Kidney (tissue), 14 donors: ENCODE data around the gene CA10. TPM values are rescaled to one million over a fixed set of nuclear protein-coding genes. Genes with fewer than 3 reads are reported as not detected.

Experiments
- DNase-seq, 5 donors: peaks; one replicate each; pipeline ENCODE4 v3.0.0-alpha.2; 2013 to 2020
- FAIRE-seq: peaks from 2 replicates; lab custom pipeline; 2012; peaks lifted over from hg19 to GRCh38; lab: Jason Lieb, UNC
- H3K27ac ChIP-seq, 2 donors: one replicate each; pipeline ENCODE4 v1.7.0; 2013; ENCODE audit warnings: low read depth in 2 of 2, low read length in 2 of 2, inconsistent platforms in 1 of 2
- H3K27me3 ChIP-seq: one replicate; pipeline ENCODE4 v1.7.1; 2013; ENCODE audit warnings: low read length, inconsistent platforms; ENCODE audit not compliant: control insufficient read depth, insufficient read depth
- H3K36me3 ChIP-seq, 3 donors: one replicate each; pipeline versions ENCODE4 v1.7.0 to v1.7.1; 2013; ENCODE audit warnings: low read length in 3 of 3, control low read depth in 1 of 3, inconsistent platforms in 1 of 3; ENCODE audit not compliant: insufficient read depth in 3 of 3, control insufficient read depth in 2 of 3
- H3K4me1 ChIP-seq, 3 donors: one replicate each; pipeline versions ENCODE4 v1.7.0 to v1.7.1; 2013; ENCODE audit warnings: low read length in 3 of 3, inconsistent platforms in 1 of 3, low read depth in 1 of 3; ENCODE audit not compliant: control insufficient read depth in 2 of 3, insufficient read depth in 2 of 3
- H3K4me3 ChIP-seq, 3 donors: one replicate each; pipeline versions ENCODE4 v1.7.0 to v1.8.1; 2013; ENCODE audit warnings: low read length in 3 of 3, control low read depth in 1 of 3, inconsistent platforms in 1 of 3
- H3K9ac ChIP-seq, 3 donors: one replicate each; pipeline versions ENCODE4 v1.7.0 to v1.7.1; 2013; ENCODE audit warnings: low read length in 3 of 3, control low read depth in 1 of 3, inconsistent platforms in 1 of 3
- H3K9me3 ChIP-seq, 3 donors: one replicate each; pipeline versions ENCODE4 v1.7.0 to v1.7.1; 2013; ENCODE audit warnings: low read length in 3 of 3, control low read depth in 1 of 3, inconsistent platforms in 1 of 3; ENCODE audit not compliant: control insufficient read depth in 2 of 3, insufficient read depth in 1 of 3
- intact Hi-C: fragments of 100-400 bp; cut with DNase I; formaldehyde crosslinking; loops from one replicate; pipeline ENCODE4 v1.11.1; 2022
- polyA plus RNA-seq: library from polyadenylated mRNA; stranded (reverse); fragments of 350-450 nt; fragmentation: Illumina TruSeq; extraction: RNeasy Lipid Tissue Mini Kit (QIAGEN cat#74804); gene quantifications from one replicate; pipeline ENCODE4 v1.2.3, GENCODE V29; 2014; ENCODE audit warnings: low read depth, low replicate concordance; ENCODE audit not compliant: insufficient read depth
- total RNA-seq: library from RNA; stranded (reverse); fragmentation: NEBNext Ultra II Directional; extraction: Animal tissue kit (Norgen Biotek cat#: 25700); gene quantifications from one replicate; pipeline ENCODE4 v1.2.1, GENCODE V29; 2021
- TF ChIP-seq, protein P1 (sequence below): IDR thresholded peaks from 3 replicates; pipeline ENCODE4 v1.5.1; 2012; ENCODE audit warnings: mild to moderate bottlenecking, moderate library complexity, borderline replicate concordance; ENCODE audit not compliant: insufficient read depth; ENCODE audit errors: extremely low read depth
- donor health status: control.
- donor health status: control.
- donor health status: control.
- donor health status: control.
- donor health status: control.
- donor health status: DM: yes; HTN: yes; CAD: no.
- donor health status: Normal renal cell carcinoma (clear cell type).

The CA10 gene
- total and polyA plus RNA-seq, 2 donors from 2014 or later: 3.7 to 9.8 TPM

DNA sequence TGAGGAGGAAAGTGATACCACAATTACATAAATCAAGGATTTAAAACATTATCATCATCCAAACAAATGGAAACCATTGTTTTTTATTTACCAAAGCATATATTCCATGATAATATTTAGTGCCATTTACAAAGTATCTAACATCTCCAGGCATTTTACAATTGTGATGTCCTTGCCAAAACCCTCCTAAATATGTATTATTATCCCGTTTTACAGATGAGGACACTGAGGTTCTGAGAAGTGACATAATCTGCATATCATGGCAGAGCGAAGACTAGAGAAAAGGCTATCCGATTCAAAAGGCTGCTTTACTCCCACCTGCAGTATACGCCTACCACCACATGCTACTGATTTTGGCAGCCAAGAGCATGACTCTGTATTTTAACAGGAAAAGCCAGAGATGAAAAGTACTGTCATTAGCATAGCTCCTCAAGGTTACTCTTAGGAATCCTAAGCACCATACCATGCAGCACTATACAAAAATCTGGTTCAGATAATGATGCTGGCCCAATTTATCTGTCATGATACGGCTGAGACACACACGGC lies 301.4 kb downstream of the CA10 start:
- no peak overlapping the region for H3K4me3 ChIP-seq
- no peaks in the 10 kb centered on the region for H3K27me3 ChIP-seq
- H3K9ac ChIP-seq: no peak overlapping the region
- no peaks in the 10 kb centered on the region for H3K4me1 ChIP-seq
- intact Hi-C loops: no loop called here
- no peaks in the 10 kb centered on the region for H3K9me3 ChIP-seq
- TF ChIP-seq, protein P1, sequence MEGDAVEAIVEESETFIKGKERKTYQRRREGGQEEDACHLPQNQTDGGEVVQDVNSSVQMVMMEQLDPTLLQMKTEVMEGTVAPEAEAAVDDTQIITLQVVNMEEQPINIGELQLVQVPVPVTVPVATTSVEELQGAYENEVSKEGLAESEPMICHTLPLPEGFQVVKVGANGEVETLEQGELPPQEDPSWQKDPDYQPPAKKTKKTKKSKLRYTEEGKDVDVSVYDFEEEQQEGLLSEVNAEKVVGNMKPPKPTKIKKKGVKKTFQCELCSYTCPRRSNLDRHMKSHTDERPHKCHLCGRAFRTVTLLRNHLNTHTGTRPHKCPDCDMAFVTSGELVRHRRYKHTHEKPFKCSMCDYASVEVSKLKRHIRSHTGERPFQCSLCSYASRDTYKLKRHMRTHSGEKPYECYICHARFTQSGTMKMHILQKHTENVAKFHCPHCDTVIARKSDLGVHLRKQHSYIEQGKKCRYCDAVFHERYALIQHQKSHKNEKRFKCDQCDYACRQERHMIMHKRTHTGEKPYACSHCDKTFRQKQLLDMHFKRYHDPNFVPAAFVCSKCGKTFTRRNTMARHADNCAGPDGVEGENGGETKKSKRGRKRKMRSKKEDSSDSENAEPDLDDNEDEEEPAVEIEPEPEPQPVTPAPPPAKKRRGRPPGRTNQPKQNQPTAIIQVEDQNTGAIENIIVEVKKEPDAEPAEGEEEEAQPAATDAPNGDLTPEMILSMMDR: no peak
- DNase-seq (no peak), FAIRE-seq (no peak)
- H3K36me3 ChIP-seq: no peaks in the 10 kb centered on the region
- H3K27ac ChIP-seq: no peak overlapping the region

GRCh38 chr17:51855806-51856205 lies 302.7 kb downstream of the CA10 start:
- H3K4me3 ChIP-seq: no peak overlapping the region
- H3K36me3 ChIP-seq: no peaks in the 10 kb centered on the region
- DNase-seq (peak in 1 of 5 donors; percentile 1), FAIRE-seq (no peak)
- no peaks in the 10 kb centered on the region for H3K4me1 ChIP-seq
- intact Hi-C loops: no loop called here
- no peaks in the 10 kb centered on the region for H3K9me3 ChIP-seq
- H3K27ac ChIP-seq: no peak overlapping the region
- TF ChIP-seq, protein P1: no peak
- H3K9ac ChIP-seq: no peak overlapping the region
- H3K27me3 ChIP-seq: no peaks in the 10 kb centered on the region

DNA sequence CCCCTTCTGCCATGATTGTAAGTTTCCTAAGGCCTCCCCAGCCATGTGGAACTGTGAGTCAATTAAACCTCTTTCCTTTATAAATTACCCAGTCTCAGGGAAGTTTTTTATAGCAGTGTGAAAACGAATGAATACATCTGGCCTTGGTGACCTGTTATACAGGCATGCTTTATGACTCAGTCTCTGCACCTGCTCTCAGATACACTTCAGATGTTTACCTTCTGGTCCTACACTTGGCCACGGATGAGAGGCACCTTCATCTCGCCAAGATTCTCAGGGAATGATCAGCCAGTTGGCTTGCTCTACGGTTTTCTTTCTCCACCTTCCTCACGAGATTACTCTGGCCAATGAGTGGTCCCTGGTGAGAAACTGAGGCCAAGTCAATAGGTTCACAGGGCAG lies 304.7 kb downstream of the CA10 start:
- Histone ChIP-seq H3K27ac (no peak overlapping the region), H3K9me3 (no peaks in the 10 kb centered on the region), H3K4me3 (no peak overlapping the region), H3K4me1 (no peaks in the 10 kb centered on the region), H3K9ac (no peak overlapping the region), H3K27me3 (no peaks in the 10 kb centered on the region), H3K36me3 (no peaks in the 10 kb centered on the region)
- intact Hi-C loops: no loop called here
- TF ChIP-seq, protein P1: no peak
- FAIRE-seq: no peak
- DNase-seq: no peak

DNA sequence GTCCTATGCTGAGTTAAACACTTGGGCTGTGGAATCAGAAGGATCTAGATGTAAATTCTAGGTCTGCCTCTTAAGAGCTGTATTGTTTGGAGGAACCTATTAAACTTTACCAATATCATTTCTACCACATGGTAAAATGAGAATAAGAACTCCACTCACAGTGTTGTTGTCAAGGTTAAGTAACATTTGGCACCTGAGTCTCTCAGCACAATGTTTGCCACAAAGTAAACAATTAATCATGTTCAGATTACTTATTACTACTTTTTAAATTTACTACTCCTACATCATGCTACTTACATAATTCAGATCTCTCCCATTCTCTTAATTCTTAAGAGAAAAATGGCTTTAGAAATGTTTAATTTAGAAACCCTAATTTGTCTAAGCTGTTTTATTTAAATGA lies 305.9 kb downstream of the CA10 start:
- intact Hi-C loops: no loop called here
- Histone ChIP-seq H3K9me3 (no peaks in the 10 kb centered on the region), H3K9ac (no peak overlapping the region), H3K4me3 (no peak overlapping the region), H3K27ac (no peak overlapping the region), H3K27me3 (no peaks in the 10 kb centered on the region), H3K36me3 (no peaks in the 10 kb centered on the region), H3K4me1 (no peaks in the 10 kb centered on the region)
- DNase-seq: no peak
- TF ChIP-seq, protein P1: no peak
- no peak for FAIRE-seq
